AG04449 (cell line): ENCODE measurements around the gene HCCS.
"Not testable (repeated sequence)": the region's sequence is repeated elsewhere in the genome, so short reads cannot be mapped to it uniquely, and the experiment has no call there.

Source experiments
- CTCF ChIA-PET: fragments of 350-600 bp; formaldehyde crosslinking; extraction: SDS; loops from one replicate; lab custom pipeline; 2021; ENCODE audit warnings: antibody characterized with exemption; lab: Yijun Ruan, JAX
- POLR2A ChIA-PET: fragments of 400-600, 350-600 bp; formaldehyde crosslinking; extraction: SDS; loops from one replicate; lab custom pipeline; 2020; ENCODE audit warnings: antibody characterized with exemption, inconsistent platforms; lab: Yijun Ruan, JAX
- DNase-seq: peaks from one replicate; pipeline ENCODE4 v3.0.0-alpha.2; 2010; ENCODE audit warnings: low read depth, low spot score
- H3K4me3 ChIP-seq: 2 replicates; pipeline ENCODE4 v1.5.1; 2011; ENCODE audit warnings: low read depth, mild to moderate bottlenecking, control low read depth, low read length
- TF ChIP-seq, protein P1 (sequence below): IDR thresholded peaks from one replicate; pipeline ENCODE4 v1.5.1; 2011; ENCODE audit warnings: mild to moderate bottlenecking, moderate library complexity, low read length, control low read depth, inconsistent platforms; ENCODE audit not compliant: insufficient read depth; ENCODE audit errors: missing control alignments

Gene HCCS

DNA sequence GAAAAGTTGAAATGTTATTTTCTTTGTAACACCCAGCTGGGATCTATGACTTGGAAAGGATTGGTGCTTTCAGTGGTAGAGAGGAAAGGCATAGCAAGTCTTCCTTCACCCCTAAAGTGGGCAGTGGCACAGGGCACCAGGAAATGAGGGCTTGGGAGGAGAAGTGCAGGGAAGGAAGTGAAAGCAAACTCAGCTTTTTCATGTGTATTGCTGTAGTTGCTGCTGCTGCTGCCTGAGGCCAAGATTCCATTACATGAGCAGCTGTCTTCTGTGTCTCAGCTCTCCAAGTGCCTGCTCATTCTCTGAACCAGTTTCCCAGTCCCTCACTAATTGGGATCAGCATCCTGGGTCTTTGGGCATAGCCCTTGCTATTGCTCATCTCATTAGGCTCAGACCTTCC lies 2.6 kb downstream of the HCCS start:
- POLR2A ChIA-PET: no interaction called here
- no peak overlapping the region for H3K4me3 ChIP-seq
- DNase-seq: no peak
- CTCF ChIA-PET: interaction anchor here (1.6 kb wide), 1 partner anchor 923 kb away, joined by 7 read pairs; no protein-coding TSS in a partner anchor
- TF ChIP-seq, protein P1, sequence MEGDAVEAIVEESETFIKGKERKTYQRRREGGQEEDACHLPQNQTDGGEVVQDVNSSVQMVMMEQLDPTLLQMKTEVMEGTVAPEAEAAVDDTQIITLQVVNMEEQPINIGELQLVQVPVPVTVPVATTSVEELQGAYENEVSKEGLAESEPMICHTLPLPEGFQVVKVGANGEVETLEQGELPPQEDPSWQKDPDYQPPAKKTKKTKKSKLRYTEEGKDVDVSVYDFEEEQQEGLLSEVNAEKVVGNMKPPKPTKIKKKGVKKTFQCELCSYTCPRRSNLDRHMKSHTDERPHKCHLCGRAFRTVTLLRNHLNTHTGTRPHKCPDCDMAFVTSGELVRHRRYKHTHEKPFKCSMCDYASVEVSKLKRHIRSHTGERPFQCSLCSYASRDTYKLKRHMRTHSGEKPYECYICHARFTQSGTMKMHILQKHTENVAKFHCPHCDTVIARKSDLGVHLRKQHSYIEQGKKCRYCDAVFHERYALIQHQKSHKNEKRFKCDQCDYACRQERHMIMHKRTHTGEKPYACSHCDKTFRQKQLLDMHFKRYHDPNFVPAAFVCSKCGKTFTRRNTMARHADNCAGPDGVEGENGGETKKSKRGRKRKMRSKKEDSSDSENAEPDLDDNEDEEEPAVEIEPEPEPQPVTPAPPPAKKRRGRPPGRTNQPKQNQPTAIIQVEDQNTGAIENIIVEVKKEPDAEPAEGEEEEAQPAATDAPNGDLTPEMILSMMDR: no peak

DNA sequence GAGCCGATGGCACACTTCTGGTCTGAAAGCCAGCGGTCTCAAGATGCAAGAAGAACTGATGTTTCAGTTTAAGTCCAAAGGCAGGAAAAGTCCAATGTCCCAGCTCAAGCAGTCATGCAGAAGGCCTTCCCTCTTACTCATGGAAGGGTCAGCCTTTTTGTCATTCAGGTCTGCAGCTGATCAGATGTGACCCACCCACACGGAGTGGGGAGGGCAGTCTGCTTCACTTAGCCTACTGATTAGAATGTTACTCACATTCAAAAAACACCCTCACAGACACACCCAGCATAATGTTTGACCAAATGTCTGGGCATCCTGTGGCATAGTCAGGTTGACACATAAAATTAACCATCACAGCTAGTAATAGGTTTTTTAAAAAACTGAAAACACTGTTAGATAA lies 6.6 kb downstream of the HCCS start:
- no peak for DNase-seq
- POLR2A ChIA-PET: no interaction called here
- TF ChIP-seq, protein P1: no peak
- H3K4me3 ChIP-seq: no peak overlapping the region
- CTCF ChIA-PET: interaction anchor here (1.0 to 1.5 kb wide), 3 partner anchors 395 to 929 kb away, joined by 3 to 4 read pairs (median 4); no protein-coding TSS in a partner anchor

DNA sequence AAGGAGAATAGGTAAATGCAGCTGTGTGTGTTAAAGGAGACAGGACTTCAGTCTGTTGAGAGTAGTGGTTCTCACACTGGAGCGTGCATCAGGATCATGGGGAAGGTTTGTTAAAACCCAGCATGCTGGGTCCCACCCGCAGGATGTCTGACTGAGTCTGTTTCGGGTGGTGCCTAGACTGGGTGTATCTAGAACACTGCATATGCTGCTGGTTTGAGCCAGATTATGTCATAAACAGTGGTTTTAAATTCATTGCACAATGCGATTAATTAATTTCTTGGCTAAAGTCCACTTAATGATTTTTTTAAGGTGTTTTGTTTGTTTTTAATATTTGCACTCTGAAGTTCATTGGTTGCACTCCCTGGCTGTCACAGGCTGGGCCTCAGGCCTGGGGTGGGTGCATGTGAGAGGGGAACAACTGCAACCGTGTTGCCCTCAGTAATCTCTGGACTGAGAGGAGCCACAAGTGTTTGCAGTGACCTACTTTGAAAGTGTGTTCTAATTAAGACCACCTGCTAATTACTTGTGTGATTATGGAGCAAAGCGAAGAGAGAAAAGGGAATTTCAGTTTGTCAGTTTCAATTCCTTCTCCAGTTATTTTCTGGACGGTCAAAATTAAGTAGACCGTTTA lies 8.3 kb downstream of the HCCS start:
- DNase-seq: no peak
- H3K4me3 ChIP-seq: no peak overlapping the region
- ChIA-PET CTCF (interaction anchor here (1.3 kb wide), 1 partner anchor 16 kb away, joined by 5 read pairs; no protein-coding TSS in a partner anchor), POLR2A (no interaction called here)
- TF ChIP-seq, protein P1: no peak

DNA sequence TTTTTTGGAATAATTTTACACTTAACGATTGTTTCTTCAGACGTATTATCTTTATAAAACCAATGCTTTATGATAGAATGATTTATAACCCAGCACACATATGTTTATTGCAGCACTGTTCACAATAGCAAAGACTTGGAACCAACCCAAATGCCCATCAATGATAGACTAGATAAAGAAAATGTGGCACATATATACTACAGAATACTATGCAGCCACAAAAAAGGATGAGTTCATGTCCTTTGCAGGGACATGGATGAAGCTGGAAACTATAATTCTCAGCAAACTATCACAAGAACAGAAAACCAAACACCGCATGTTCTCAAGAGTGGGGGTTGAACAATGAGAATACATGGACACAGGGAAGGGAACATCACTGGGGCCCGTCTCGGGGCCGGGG lies 12.0 kb downstream of the HCCS start:
- POLR2A ChIA-PET, H3K4me3 ChIP-seq, CTCF ChIA-PET, DNase-seq: not testable (repeated sequence)

- TF ChIP-seq, protein P1: no peak
- CTCF ChIA-PET: interaction anchor here (1.3 kb wide), 1 partner anchor 935 kb away, joined by 7 read pairs; no protein-coding TSS in a partner anchor
- no peak for DNase-seq
- POLR2A ChIA-PET: no interaction called here
- no peak overlapping the region for H3K4me3 ChIP-seq
Measured at GRCh38 chrX:11124112-11124511, 13.0 kb downstream of the HCCS start.

GRCh38 chrX:11125060-11125459 lies 13.9 kb downstream of the HCCS start:
- TF ChIP-seq, protein P1: no peak
- CTCF ChIA-PET: interaction anchor here (2.3 kb wide), 1 partner anchor 12 kb away, joined by 13 read pairs; no protein-coding TSS in a partner anchor
- no peak for DNase-seq
- no peak overlapping the region for H3K4me3 ChIP-seq
- POLR2A ChIA-PET: no interaction called here
